Measurements from ENCODE around the gene BMP3. TPM values are rescaled to one million over a fixed set of nuclear protein-coding genes. Genes with fewer than 3 reads are reported as not detected.

Gene BMP3
- total and polyA plus RNA-seq, 2 of the 13 experiments (the other 11 are each of a cell fraction or from before 2014, with no cell fraction given) = not detected

- no peaks in the 10 kb centered on the region for H4K20me1 ChIP-seq (ENCODE audit: insufficient read depth, low read length)
- WGBS (ENCODE audit: low lambda C conversion rate) = 56% methylated on average over 40 of the region's 77 CpGs
- H3K27me3 ChIP-seq (ENCODE audit: control insufficient read depth in 1 of 2, insufficient read depth in 2 of 2, low read length in 2 of 2) = no peaks in the 10 kb centered on the region; a peak in 1 of 5 replicates
- no TSS peak for BruUV-seq (replicated peaks)
- H3K79me2 ChIP-seq (ENCODE audit: insufficient read depth, low read length) = no peaks in the 10 kb centered on the region
- no peak overlapping the region for H2AFZ ChIP-seq (ENCODE audit: low read length)
- H3K9me3 ChIP-seq (ENCODE audit: low read length) = no peaks in the 10 kb centered on the region
- in situ Hi-C loops (cut with HindIII; ENCODE audit: extremely low pct_ligation_motif_present, low pct_unique_long_range_greater_than_20kb) (no loop called here), intact Hi-C loops (cut with micrococcal nuclease; ENCODE audit: unreplicated experiment) (no loop called here)
- H3K4me2 ChIP-seq (ENCODE audit: low read depth, low read length) = no peak overlapping the region
- no peak for FAIRE-seq
- ChIA-PET CTCF (ENCODE audit: low intra/inter-chr PET ratio, low total read pairs) (no interaction called here), POLR2A (no interaction called here)
- no peak overlapping the region for H3K27ac ChIP-seq (ENCODE audit: extremely low read length, insufficient read depth, low read length)
- no peaks in the 10 kb centered on the region for H3K36me3 ChIP-seq (replicated peaks in 1 of 2; ENCODE audit: control insufficient read depth in 1 of 2, insufficient read depth in 2 of 2, low read length in 2 of 2)
- no peak for DNase-seq (ENCODE audit: low spot score)
- H3K4me3 ChIP-seq (replicated peaks in 1 of 3; ENCODE audit: insufficient read depth in 1 of 3, low read depth in 2 of 3, low read length in 3 of 3) = no peak overlapping the region
- no peak overlapping the region for H3K9ac ChIP-seq (ENCODE audit: insufficient read depth, low read depth, low read length)
- ATAC-seq = no peak; the same call in 2 of the 3 replicates
- no peaks in the 10 kb centered on the region for H3K4me1 ChIP-seq (ENCODE audit: insufficient read depth, low read length)
- TF ChIP-seq ZSCAN9 (CRISPR knock-in tag; IDR thresholded peaks at IDR 0.05; ENCODE audit: borderline replicate concordance) = no peak
- TF ChIP-seq ZNF274 (CRISPR knock-in tag; IDR thresholded peaks at IDR 0.05) = no peak
- TF ChIP-seq, protein P1, sequence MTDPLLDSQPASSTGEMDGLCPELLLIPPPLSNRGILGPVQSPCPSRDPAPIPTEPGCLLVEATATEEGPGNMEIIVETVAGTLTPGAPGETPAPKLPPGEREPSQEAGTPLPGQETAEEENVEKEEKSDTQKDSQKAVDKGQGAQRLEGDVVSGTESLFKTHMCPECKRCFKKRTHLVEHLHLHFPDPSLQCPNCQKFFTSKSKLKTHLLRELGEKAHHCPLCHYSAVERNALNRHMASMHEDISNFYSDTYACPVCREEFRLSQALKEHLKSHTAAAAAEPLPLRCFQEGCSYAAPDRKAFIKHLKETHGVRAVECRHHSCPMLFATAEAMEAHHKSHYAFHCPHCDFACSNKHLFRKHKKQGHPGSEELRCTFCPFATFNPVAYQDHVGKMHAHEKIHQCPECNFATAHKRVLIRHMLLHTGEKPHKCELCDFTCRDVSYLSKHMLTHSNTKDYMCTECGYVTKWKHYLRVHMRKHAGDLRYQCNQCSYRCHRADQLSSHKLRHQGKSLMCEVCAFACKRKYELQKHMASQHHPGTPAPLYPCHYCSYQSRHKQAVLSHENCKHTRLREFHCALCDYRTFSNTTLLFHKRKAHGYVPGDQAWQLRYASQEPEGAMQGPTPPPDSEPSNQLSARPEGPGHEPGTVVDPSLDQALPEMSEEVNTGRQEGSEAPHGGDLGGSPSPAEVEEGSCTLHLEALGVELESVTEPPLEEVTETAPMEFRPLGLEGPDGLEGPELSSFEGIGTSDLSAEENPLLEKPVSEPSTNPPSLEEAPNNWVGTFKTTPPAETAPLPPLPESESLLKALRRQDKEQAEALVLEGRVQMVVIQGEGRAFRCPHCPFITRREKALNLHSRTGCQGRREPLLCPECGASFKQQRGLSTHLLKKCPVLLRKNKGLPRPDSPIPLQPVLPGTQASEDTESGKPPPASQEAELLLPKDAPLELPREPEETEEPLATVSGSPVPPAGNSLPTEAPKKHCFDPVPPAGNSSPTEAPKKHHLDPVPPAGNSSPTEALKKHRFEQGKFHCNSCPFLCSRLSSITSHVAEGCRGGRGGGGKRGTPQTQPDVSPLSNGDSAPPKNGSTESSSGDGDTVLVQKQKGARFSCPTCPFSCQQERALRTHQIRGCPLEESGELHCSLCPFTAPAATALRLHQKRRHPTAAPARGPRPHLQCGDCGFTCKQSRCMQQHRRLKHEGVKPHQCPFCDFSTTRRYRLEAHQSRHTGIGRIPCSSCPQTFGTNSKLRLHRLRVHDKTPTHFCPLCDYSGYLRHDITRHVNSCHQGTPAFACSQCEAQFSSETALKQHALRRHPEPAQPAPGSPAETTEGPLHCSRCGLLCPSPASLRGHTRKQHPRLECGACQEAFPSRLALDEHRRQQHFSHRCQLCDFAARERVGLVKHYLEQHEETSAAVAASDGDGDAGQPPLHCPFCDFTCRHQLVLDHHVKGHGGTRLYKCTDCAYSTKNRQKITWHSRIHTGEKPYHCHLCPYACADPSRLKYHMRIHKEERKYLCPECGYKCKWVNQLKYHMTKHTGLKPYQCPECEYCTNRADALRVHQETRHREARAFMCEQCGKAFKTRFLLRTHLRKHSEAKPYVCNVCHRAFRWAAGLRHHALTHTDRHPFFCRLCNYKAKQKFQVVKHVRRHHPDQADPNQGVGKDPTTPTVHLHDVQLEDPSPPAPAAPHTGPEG (CRISPR knock-in tag; IDR thresholded peaks at IDR 0.05) = no peak
- TF ChIP-seq ZNF670 (CRISPR knock-in tag; IDR thresholded peaks at IDR 0.05; ENCODE audit: borderline replicate concordance) = no peak
- no peak for TF ChIP-seq MEIS1 (CRISPR knock-in tag; IDR thresholded peaks at IDR 0.05; ENCODE audit: borderline replicate concordance)
- TF ChIP-seq, protein P2, sequence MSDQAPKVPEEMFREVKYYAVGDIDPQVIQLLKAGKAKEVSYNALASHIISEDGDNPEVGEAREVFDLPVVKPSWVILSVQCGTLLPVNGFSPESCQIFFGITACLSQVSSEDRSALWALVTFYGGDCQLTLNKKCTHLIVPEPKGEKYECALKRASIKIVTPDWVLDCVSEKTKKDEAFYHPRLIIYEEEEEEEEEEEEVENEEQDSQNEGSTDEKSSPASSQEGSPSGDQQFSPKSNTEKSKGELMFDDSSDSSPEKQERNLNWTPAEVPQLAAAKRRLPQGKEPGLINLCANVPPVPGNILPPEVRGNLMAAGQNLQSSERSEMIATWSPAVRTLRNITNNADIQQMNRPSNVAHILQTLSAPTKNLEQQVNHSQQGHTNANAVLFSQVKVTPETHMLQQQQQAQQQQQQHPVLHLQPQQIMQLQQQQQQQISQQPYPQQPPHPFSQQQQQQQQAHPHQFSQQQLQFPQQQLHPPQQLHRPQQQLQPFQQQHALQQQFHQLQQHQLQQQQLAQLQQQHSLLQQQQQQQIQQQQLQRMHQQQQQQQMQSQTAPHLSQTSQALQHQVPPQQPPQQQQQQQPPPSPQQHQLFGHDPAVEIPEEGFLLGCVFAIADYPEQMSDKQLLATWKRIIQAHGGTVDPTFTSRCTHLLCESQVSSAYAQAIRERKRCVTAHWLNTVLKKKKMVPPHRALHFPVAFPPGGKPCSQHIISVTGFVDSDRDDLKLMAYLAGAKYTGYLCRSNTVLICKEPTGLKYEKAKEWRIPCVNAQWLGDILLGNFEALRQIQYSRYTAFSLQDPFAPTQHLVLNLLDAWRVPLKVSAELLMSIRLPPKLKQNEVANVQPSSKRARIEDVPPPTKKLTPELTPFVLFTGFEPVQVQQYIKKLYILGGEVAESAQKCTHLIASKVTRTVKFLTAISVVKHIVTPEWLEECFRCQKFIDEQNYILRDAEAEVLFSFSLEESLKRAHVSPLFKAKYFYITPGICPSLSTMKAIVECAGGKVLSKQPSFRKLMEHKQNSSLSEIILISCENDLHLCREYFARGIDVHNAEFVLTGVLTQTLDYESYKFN (CRISPR knock-in tag; conservative IDR thresholded peaks at IDR 0.05) = no peak
- TF ChIP-seq GATA4 (IDR thresholded peaks at IDR 0.05; ENCODE audit: borderline replicate concordance, low read depth) = no peak
- TF ChIP-seq THAP11 (CRISPR knock-in tag; IDR thresholded peaks at IDR 0.05) = no peak
- no peak for TF ChIP-seq ZNF143 (CRISPR knock-in tag; IDR thresholded peaks at IDR 0.05)
- no peak for TF ChIP-seq JDP2 (CRISPR knock-in tag; IDR thresholded peaks at IDR 0.05; ENCODE audit: borderline replicate concordance)
- TF ChIP-seq NR2F1 (CRISPR knock-in tag; IDR thresholded peaks at IDR 0.05) = no peak
- no peak for TF ChIP-seq JARID2 (CRISPR knock-in tag; IDR thresholded peaks at IDR 0.05; ENCODE audit: insufficient replicate concordance)
- TF ChIP-seq ZNF235 (CRISPR knock-in tag; IDR thresholded peaks at IDR 0.05; ENCODE audit: borderline replicate concordance) = no peak
- TF ChIP-seq ZNF841 (CRISPR knock-in tag; IDR thresholded peaks at IDR 0.05; ENCODE audit: borderline replicate concordance) = no peak
- no peak for TF ChIP-seq ZNF530 (CRISPR knock-in tag; IDR thresholded peaks at IDR 0.05; ENCODE audit: low read depth)
Observed at GRCh38 chr4:81030981-81031791, 678 bp downstream of the BMP3 start.

Data from HepG2 (cell line).